H1 (cell line): ENCODE data around the gene WASHC4. TPM values are rescaled to one million over a fixed set of nuclear protein-coding genes. Genes with fewer than 3 reads are reported as not detected.

ENCODE experiments used
- RFX5 ChIP-seq: IDR thresholded peaks from 2 replicates; pipeline ENCODE4 v1.6.1; 2011; ENCODE audit warnings: low read depth, low read length, improper control_type of control experiment, borderline replicate concordance
- RNF2 ChIP-seq: fragments of 200-900, 300-1000 bp; sonication (generic); IDR thresholded peaks from 2 replicates; pipeline ENCODE4 v1.7.1; 2016; ENCODE audit warnings: borderline replicate concordance, low read depth, mild to moderate bottlenecking, antibody characterized with exemption, low read length; ENCODE audit not compliant: poor library complexity, severe bottlenecking; ENCODE audit errors: missing control alignments
- RXRA ChIP-seq: IDR thresholded peaks from 2 replicates; pipeline ENCODE4 v1.6.1; 2011; ENCODE audit warnings: low read depth, mild to moderate bottlenecking, low read length, moderate library complexity; ENCODE audit not compliant: insufficient read depth
- polyA plus RNA-seq, 7 experiments: library from polyadenylated mRNA; depleted of rRNA in 3 of 7; stranded (reverse) in 5 of 7; unstranded in 2 of 7; fragments of >200 nt in 5 of 7; fragments of 200-250 nt in 2 of 7; gene quantifications; 1 replicate in 5 of 7; 2 replicates in 1 of 7; 4 replicates in 1 of 7; pipeline versions ENCODE4 v1.2.1 to v1.2.3, GENCODE V29; 2011 to 2013; ENCODE audit warnings: missing spikeins in 2 of 7, mixed read lengths in 2 of 7
- total RNA-seq: library from RNA; stranded (reverse); fragmentation: NEBNext Ultra II Directional; extraction: Animal tissue kit (Norgen Biotek cat#: 25700); gene quantifications from 2 replicates; pipeline ENCODE4 v1.2.1, GENCODE V29; 2021

Gene WASHC4
- total and polyA plus RNA-seq, 2 of the 8 experiments (the other 6 are each of a cell fraction or from before 2014, with no cell fraction given): 13.0 to 38.5 TPM

GRCh38 chr12:105198961-105199360, 91.4 kb downstream of the WASHC4 start (continued):
- TF ChIP-seq RXRA: no peak
- no peak for TF ChIP-seq RNF2
- no peak for TF ChIP-seq RFX5
